Activated gamma-delta T cell treated with Interleukin-2 at 50 U/mL for 16 hours (primary cell): ENCODE measurements around the gene ABR.

Experiments
- DNase-seq: peaks from one replicate; pipeline ENCODE4 v3.0.0-alpha.2; 2020

Gene ABR

DNA sequence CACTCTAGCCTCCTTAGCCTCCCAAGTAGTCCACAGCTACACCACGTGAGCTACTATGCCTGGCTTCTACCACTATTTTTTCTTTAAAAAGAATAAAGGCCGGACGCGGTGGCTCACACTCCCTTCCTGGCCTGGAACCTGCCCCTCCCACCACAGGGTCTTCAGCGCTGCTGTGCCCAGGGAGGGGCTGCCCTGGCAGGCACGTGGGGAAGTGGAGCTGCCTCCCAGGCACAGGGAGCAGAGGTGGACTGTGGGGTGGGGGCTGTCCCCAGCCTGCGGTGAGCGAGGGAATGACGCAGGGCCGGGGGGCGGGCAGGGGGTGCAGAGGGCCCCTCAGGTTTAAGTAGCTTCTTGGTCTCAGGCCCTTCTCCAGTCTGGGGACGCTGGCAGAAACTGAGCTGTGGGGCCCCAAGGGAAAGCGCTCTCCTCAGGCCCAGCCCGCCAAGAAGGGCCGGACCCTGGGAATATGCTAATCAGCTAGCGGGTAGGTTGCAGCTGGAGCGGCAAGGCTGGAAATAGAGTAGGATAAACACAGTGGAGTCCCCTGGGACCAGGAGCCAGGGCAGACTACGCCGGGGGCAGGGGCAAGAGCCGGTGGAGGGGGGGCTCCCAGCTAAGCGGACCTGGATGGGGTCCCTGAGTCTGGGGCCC is 136.1 kb downstream of the ABR start:
- DNase-seq: no peak

DNA sequence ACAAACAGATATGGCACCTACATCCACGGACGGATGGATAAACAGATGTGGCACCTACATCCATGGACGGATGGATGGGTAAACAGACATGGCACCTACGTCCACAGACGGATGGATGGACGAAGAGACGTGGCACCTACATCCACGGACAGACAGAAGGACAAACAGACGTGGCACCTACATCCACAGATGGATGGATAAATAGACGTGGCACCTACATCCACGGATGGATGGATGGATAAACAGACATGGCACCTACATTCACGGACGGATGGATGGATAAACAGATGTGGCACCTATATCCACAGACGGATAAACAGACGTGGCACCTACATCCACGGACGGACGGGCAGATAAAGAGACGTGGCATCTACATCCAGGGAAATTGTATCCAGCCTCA is 137.3 kb downstream of the ABR start:
- no peak for DNase-seq

- no peak for DNase-seq
Measured at GRCh38 chr17:1041746-1042145, 138.0 kb downstream of the ABR start.

- DNase-seq: no peak
Measured at GRCh38 chr17:1040216-1040600, 139.6 kb downstream of the ABR start.

- DNase-seq: no peak
Measured at GRCh38 chr17:1039511-1040215, 140.1 kb downstream of the ABR start.

- no peak for DNase-seq
Measured at GRCh38 chr17:1039123-1039507, 140.7 kb downstream of the ABR start.

GRCh38 chr17:1038459-1039122 is 141.2 kb downstream of the ABR start:
- DNase-seq: no peak

- DNase-seq: no peak
Measured at GRCh38 chr17:1037238-1037879, 142.4 kb downstream of the ABR start.

DNA sequence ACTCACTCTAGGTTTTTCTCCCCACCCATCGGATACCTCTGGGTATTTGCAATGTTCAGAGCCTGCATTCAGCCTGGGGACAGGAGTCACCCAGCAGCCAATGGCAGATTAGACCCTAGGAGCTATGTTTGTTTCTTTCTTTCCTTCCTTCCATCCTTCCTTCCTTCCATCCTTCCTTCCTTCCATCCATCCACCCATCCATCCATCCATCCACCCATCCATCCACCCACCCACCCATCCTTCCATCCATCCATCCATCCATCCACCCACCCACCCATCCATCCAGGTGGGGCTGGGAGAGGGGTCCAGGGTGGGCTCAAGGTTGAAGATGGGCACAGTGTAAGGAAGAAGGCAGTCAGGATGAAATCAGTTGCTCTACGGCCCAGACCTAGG is 142.9 kb downstream of the ABR start:
- no peak for DNase-seq

GRCh38 chr17:1036171-1036844 is 143.5 kb downstream of the ABR start:
- DNase-seq: no peak

GRCh38 chr17:1035546-1036170 is 144.1 kb downstream of the ABR start:
- no peak for DNase-seq

GRCh38 chr17:1034652-1035210 is 145.1 kb downstream of the ABR start:
- no peak for DNase-seq

GRCh38 chr17:1033503-1033902 is 146.3 kb downstream of the ABR start:
- DNase-seq: no peak

- DNase-seq: no peak
Measured at GRCh38 chr17:1032391-1032790, 147.4 kb downstream of the ABR start.

- no peak for DNase-seq
Measured at GRCh38 chr17:1031711-1032110, 148.1 kb downstream of the ABR start.

- DNase-seq: no peak
Measured at GRCh38 chr17:1030684-1031532, 148.9 kb downstream of the ABR start.

DNA sequence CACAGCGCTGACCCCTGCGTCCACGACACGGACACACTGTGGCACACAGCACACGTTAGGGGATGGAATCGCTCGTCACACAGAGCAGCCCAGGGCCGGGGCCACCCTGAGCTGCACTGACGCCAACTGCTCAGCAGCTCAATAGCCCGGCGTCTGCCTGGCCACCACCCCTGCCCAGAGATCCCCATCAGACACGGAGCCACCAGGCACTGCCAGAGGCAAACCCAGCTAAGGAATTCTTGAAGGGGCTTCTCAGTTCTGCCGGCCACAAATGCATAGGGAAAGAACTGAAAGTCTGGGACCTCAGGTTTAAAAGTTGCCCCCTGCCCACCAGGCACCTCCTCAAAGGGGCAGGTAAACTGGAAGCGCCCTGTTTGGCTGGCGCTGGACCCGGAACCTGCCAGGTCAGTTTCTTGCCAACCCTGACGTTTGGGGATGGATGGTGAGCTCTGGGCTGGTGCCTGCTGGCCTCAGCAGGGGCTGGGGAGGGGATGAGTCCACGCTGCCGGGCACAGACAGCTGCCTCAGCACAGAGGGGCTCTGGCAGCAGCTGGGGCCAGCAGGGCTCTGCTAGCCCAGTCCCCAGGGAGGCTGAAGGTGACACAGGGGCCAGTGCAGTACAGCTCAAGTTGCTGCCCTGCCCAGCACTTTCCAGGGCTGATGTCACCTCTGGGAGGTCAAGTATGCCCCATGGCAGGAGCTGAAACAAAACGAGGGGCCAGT is 149.7 kb downstream of the ABR start:
- DNase-seq: no peak

DNA sequence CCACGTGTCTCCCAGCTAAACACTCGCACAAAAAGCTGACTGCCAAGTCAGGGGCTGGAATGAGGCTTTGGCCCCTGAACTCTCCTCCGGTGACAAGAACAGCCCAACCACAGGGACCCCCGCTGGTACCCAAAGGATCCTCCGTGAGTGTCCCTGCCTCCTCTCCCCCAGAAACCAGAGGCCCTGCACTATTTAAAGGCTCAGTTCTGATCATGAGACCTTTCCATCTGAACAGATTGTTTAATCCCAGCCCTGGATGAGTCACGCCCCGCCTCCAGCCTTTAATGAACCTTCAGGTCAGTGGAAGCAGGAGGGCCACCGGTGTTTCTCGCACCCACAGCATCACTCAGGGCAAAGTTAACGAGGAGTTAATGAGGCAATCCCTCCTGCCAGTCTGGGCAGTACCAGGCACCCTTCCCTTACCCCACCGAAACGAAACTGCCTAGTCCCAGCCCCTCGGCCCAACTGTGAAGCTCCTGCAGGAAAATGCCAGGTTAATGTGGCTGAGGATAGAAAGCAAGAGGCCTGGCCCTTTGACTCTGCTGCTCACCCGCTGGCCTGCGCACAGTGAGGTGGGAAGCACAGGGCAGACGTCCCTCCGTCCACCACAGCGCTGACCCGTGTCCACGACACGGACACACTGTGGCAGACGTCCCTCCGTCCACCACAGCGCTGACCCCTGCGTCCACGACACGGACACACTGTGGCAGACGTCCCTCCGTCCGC is 150.4 kb downstream of the ABR start:
- DNase-seq: no peak

DNA sequence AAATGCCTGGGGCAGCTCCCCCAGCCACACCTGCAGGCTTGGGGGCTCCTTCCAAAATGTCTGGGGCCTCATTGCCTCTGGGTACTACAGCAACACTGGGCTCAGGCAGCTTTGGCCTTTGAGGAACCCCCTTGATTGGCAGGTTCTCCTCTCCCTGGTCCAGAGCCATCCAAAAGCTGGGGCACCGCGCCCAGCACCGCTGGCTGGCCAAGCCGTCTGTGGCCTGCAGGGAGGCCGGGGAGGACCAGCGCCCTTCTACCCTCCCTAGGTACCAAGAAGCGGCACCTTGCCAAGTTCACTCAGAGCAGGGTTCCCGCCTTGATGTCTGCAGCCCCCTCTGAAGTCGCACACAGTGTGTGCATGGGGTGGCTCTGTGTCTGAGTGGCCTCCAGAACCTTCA is 152.7 kb downstream of the ABR start:
- no peak for DNase-seq

DNA sequence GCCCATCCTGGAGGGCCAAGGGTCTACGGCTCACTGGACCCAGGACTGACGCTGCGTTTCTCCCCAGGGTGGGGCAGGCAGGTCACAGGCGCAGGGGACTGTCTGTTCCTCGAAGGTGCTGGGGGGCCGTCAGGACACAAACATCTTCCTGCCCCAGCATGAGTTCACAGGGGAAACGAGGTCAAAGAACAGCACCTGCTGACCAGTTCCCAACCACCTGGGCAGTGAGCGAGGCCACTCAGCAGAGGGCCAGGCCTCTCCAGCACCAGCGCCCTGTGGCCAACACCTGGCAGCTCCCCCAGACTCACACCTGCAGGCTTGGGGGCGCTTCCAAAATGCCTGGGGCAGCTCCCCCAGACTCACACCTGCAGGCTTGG is 153.2 kb downstream of the ABR start:
- no peak for DNase-seq
